NCI-H748 treated with DMSO at 0.1 percent for 48 hours (cell line): ENCODE measurements around the gene SLC9A9.

Experiments
- DNase-seq: peaks from one replicate; lab custom pipeline; 2025; lab: John Stamatoyannopoulos, UW

The SLC9A9 gene

GRCh38 chr3:143843587-143843986 is 4.7 kb downstream of the SLC9A9 start:
- no peak for DNase-seq

GRCh38 chr3:143840636-143841035 is 7.6 kb downstream of the SLC9A9 start:
- no peak for DNase-seq

- DNase-seq: no peak
Measured at GRCh38 chr3:143839980-143840379, 8.3 kb downstream of the SLC9A9 start.

GRCh38 chr3:143837076-143837475 is 11.2 kb downstream of the SLC9A9 start:
- no peak for DNase-seq

- DNase-seq: no peak
Measured at GRCh38 chr3:143835312-143835711, 13.0 kb downstream of the SLC9A9 start.

- no peak for DNase-seq
Measured at GRCh38 chr3:143832433-143832832, 15.8 kb downstream of the SLC9A9 start.

- DNase-seq: no peak
Measured at GRCh38 chr3:143831994-143832393, 16.3 kb downstream of the SLC9A9 start.

- DNase-seq: no peak
Measured at GRCh38 chr3:143831208-143831607, 17.1 kb downstream of the SLC9A9 start.

- DNase-seq: no peak
Measured at GRCh38 chr3:143830786-143831185, 17.5 kb downstream of the SLC9A9 start.

- no peak for DNase-seq
Measured at GRCh38 chr3:143830063-143830462, 18.2 kb downstream of the SLC9A9 start.

GRCh38 chr3:143827425-143827824 is 20.8 kb downstream of the SLC9A9 start:
- no peak for DNase-seq

GRCh38 chr3:143826296-143826695 is 22.0 kb downstream of the SLC9A9 start:
- no peak for DNase-seq

- no peak for DNase-seq
Measured at GRCh38 chr3:143825513-143825912, 22.8 kb downstream of the SLC9A9 start.

- DNase-seq: no peak
Measured at GRCh38 chr3:143824735-143825385, 23.4 kb downstream of the SLC9A9 start.

GRCh38 chr3:143822798-143823197 is 25.5 kb downstream of the SLC9A9 start:
- no peak for DNase-seq

GRCh38 chr3:143822374-143822773 is 25.9 kb downstream of the SLC9A9 start:
- no peak for DNase-seq

- no peak for DNase-seq
Measured at GRCh38 chr3:143821862-143822261, 26.4 kb downstream of the SLC9A9 start.

GRCh38 chr3:143820466-143821221 is 27.6 kb downstream of the SLC9A9 start:
- DNase-seq: no peak

- DNase-seq: no peak
Measured at GRCh38 chr3:143819890-143820289, 28.4 kb downstream of the SLC9A9 start.

- DNase-seq: no peak
Measured at GRCh38 chr3:143814443-143814889, 33.8 kb downstream of the SLC9A9 start.

- DNase-seq: no peak
Measured at GRCh38 chr3:143812481-143812880, 35.8 kb downstream of the SLC9A9 start.

GRCh38 chr3:143811602-143812001 is 36.7 kb downstream of the SLC9A9 start:
- DNase-seq: no peak

GRCh38 chr3:143810953-143811265 is 37.4 kb downstream of the SLC9A9 start:
- no peak for DNase-seq
